Endothelial cell of umbilical vein (primary cell): ENCODE measurements around the gene SGPP1. TPM values are rescaled to one million over a fixed set of nuclear protein-coding genes. Genes with fewer than 3 reads are reported as not detected.

Source experiments
- BruUV-seq: library from RNA; stranded (reverse); fragments of 400-500 nt; replicated peaks from 2 replicates; lab custom pipeline; 2021; lab: Mats Ljungman, UMichigan
- CTCF ChIA-PET: fragments of 300-600, 350-600 bp; sonication (Branson Sonifier 250); formaldehyde crosslinking; loops from one replicate; lab custom pipeline; 2021; ENCODE audit warnings: antibody characterized with exemption, inconsistent platforms; lab: Charles Lee
- POLR2A ChIA-PET: fragments of 300-600, 350-600 bp; sonication (Branson Sonifier 250); formaldehyde crosslinking; loops from one replicate; lab custom pipeline; 2021; ENCODE audit warnings: antibody characterized with exemption, inconsistent platforms; lab: Charles Lee
- DNase-seq: peaks from one replicate; pipeline ENCODE4 v3.0.0-alpha.2; 2011; ENCODE audit warnings: low read depth, low spot score
- FAIRE-seq: peaks from 2 replicates; lab custom pipeline; 2011; peaks lifted over from hg19 to GRCh38; lab: Jason Lieb, UNC
- H2AFZ ChIP-seq: 2 replicates; pipeline ENCODE4 v1.6.0; 2012; ENCODE audit warnings: low read depth, low read length, control low read depth, inconsistent platforms
- H3K27ac ChIP-seq: 2 replicates; pipeline ENCODE4 v1.5.1; 2011; ENCODE audit warnings: low read depth, mild to moderate bottlenecking, control low read depth, low read length, moderate library complexity; ENCODE audit not compliant: insufficient read depth
- H3K27me3 ChIP-seq, 2 experiments: 2 replicates each; pipeline versions ENCODE4 v1.6.0 to v1.6.1; 2011; ENCODE audit warnings: low read length in 2 of 2, mixed read lengths in 1 of 2; ENCODE audit not compliant: control insufficient read depth in 2 of 2, insufficient read depth in 2 of 2
- H3K36me3 ChIP-seq, 2 experiments: 2 replicates in 1 of 2; 3 replicates in 1 of 2; pipeline ENCODE4 v1.5.1; 2011; ENCODE audit warnings: low read length in 2 of 2, mild to moderate bottlenecking in 1 of 2, moderate library complexity in 1 of 2; ENCODE audit not compliant: control insufficient read depth in 2 of 2, insufficient read depth in 2 of 2; ENCODE audit errors: extremely low read depth in 1 of 2
- H3K4me1 ChIP-seq: 3 replicates; pipeline ENCODE4 v1.5.1; 2011; ENCODE audit warnings: mild to moderate bottlenecking, low read length; ENCODE audit not compliant: control insufficient read depth, insufficient read depth; ENCODE audit errors: extremely low read depth
- H3K4me2 ChIP-seq: 2 replicates; pipeline ENCODE4 v1.6.1; 2011; ENCODE audit warnings: low read length, control low read depth, mixed read lengths; ENCODE audit not compliant: insufficient read depth
- H3K4me3 ChIP-seq, 3 experiments: fragments of 200-600 bp in 1 of 3; sonication (generic), shearing (Covaris generic) in 1 of 3; replicated peaks in 1 of 3; 2 replicates each; pipeline ENCODE4 v1.5.1; 2011 to 2016; ENCODE audit warnings: control low read depth in 3 of 3, low read length in 3 of 3, mild to moderate bottlenecking in 2 of 3, inconsistent platforms in 1 of 3, low read depth in 1 of 3, moderate library complexity in 1 of 3; ENCODE audit not compliant: insufficient read depth in 1 of 3
- H3K79me2 ChIP-seq: 2 replicates; pipeline ENCODE4 v1.6.0; 2012; ENCODE audit warnings: low read length, inconsistent platforms; ENCODE audit not compliant: control insufficient read depth, insufficient read depth
- H3K9ac ChIP-seq: replicated peaks from 2 replicates; pipeline ENCODE3; 2011; ENCODE audit warnings: low read length, control low read depth; ENCODE audit not compliant: insufficient read depth; ENCODE audit errors: extremely low read depth
- H3K9me1 ChIP-seq: replicated peaks from 3 replicates; pipeline ENCODE4 v1.6.0; 2011; ENCODE audit warnings: mild to moderate bottlenecking, low read length; ENCODE audit not compliant: control insufficient read depth, insufficient read depth; ENCODE audit errors: extremely low read depth
- H3K9me3 ChIP-seq: replicated peaks from 2 replicates; pipeline ENCODE4 v1.5.1; 2012; ENCODE audit warnings: low read length, inconsistent platforms; ENCODE audit not compliant: control insufficient read depth, insufficient read depth
- H4K20me1 ChIP-seq: replicated peaks from 2 replicates; pipeline ENCODE3; 2011; ENCODE audit warnings: mild to moderate bottlenecking, low read length; ENCODE audit not compliant: control insufficient read depth, insufficient read depth; ENCODE audit errors: extremely low read depth
- EZH2 ChIP-seq: IDR thresholded peaks from 2 replicates; pipeline ENCODE4 v1.6.1; 2012; ENCODE audit warnings: borderline replicate concordance, low read depth, mild to moderate bottlenecking, moderate library complexity, low read length, inconsistent platforms; ENCODE audit not compliant: severe bottlenecking
- FOS ChIP-seq: IDR thresholded peaks from 2 replicates; pipeline ENCODE4 v1.6.1; 2011; ENCODE audit warnings: mild to moderate bottlenecking, low read length, moderate library complexity, borderline replicate concordance; ENCODE audit not compliant: insufficient read depth
- GATA2 ChIP-seq: IDR thresholded peaks from 2 replicates; pipeline ENCODE4 v1.7.0; 2011; ENCODE audit warnings: low read depth, mild to moderate bottlenecking, moderate library complexity, mixed read lengths, low read length; ENCODE audit not compliant: insufficient read length, insufficient read depth
- JUN ChIP-seq: IDR thresholded peaks from 2 replicates; pipeline ENCODE4 v1.6.1; 2011; ENCODE audit warnings: borderline replicate concordance, low read depth; ENCODE audit not compliant: insufficient read length, insufficient read depth
- MYC ChIP-seq: IDR thresholded peaks from one replicate; pipeline ENCODE4 v1.6.1; 2011; ENCODE audit warnings: mild to moderate bottlenecking, low read depth, low read length
- POLR2A ChIP-seq: IDR thresholded peaks from 2 replicates; pipeline ENCODE4 v1.6.1; 2012; ENCODE audit warnings: low read depth, mild to moderate bottlenecking, control low read depth, low read length
- POLR2AphosphoS5 ChIP-seq: IDR thresholded peaks from 2 replicates; pipeline ENCODE4 v1.6.1; 2012; ENCODE audit warnings: low read depth, mild to moderate bottlenecking, control low read depth, low read length, moderate library complexity; ENCODE audit not compliant: insufficient read depth
- dilution Hi-C: fragments of 300-500 bp; cut with MboI; formaldehyde crosslinking; loops from one replicate; pipeline ENCODE4 v1.15.0; 2019; ENCODE audit warnings: low sequenced_read_pairs; ENCODE audit not compliant: extremely low pct_ligation_motif_present
- intact Hi-C: fragments of 100-400 bp; cut with micrococcal nuclease; formaldehyde crosslinking; loops from one replicate; pipeline ENCODE4 v1.10.0; 2022
- polyA plus RNA-seq, 4 experiments: library from polyadenylated mRNA; depleted of rRNA in 3 of 4; stranded (reverse) in 3 of 4; unstranded in 1 of 4; fragments of >200 nt; gene quantifications; 2 replicates each; pipeline versions ENCODE4 v1.2.1 to v1.2.3, GENCODE V29; 2011 to 2012; ENCODE audit warnings: missing spikeins in 1 of 4
- total RNA-seq: library from RNA; stranded (reverse); gene quantifications from 2 replicates; pipeline ENCODE4 v1.2.3, GENCODE V29; 2021
- TF ChIP-seq, protein P1 (sequence below), 2 donors: IDR thresholded peaks; 1 replicate in 1 of 2; 2 replicates in 1 of 2; pipeline ENCODE4 v1.5.1; 2011; ENCODE audit warnings: low read length in 2 of 2, mild to moderate bottlenecking in 2 of 2, moderate library complexity in 2 of 2, control low read depth in 1 of 2, inconsistent platforms in 1 of 2, low read depth in 1 of 2; ENCODE audit not compliant: insufficient read depth in 1 of 2; ENCODE audit errors: extremely low read depth in 1 of 2
- TF ChIP-seq, protein P2 (sequence below): IDR thresholded peaks from 2 replicates; pipeline ENCODE4 v1.6.1; 2011; ENCODE audit not compliant: insufficient read depth, insufficient read length

The SGPP1 gene
- total and polyA plus RNA-seq, 2 donors (not counting 3 experiments of a cell fraction or from before 2014, with no cell fraction given), result 6.2 to 7.9 TPM

DNA sequence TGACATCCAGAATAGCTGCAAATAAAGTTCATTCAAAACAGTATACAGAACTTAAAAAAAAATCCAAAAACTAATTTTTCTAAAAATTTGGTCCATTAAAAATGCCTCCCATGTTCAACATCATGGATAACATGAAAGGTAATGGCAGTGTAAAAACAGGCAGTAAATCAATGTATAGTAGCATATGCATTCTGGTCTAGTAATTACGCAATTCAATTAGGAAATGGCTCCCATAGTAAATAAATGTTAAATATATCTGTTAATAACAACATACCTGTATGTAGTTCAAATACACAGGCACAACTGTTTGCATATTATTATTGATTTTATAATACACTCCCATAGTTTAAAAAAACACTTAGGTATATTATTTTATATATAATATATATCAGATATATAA is 42.5 kb downstream of the SGPP1 start:
- H3K9me1 ChIP-seq, result no peaks in the 10 kb centered on the region
- H3K4me1 ChIP-seq, result no peaks in the 10 kb centered on the region
- TF ChIP-seq, protein P1, sequence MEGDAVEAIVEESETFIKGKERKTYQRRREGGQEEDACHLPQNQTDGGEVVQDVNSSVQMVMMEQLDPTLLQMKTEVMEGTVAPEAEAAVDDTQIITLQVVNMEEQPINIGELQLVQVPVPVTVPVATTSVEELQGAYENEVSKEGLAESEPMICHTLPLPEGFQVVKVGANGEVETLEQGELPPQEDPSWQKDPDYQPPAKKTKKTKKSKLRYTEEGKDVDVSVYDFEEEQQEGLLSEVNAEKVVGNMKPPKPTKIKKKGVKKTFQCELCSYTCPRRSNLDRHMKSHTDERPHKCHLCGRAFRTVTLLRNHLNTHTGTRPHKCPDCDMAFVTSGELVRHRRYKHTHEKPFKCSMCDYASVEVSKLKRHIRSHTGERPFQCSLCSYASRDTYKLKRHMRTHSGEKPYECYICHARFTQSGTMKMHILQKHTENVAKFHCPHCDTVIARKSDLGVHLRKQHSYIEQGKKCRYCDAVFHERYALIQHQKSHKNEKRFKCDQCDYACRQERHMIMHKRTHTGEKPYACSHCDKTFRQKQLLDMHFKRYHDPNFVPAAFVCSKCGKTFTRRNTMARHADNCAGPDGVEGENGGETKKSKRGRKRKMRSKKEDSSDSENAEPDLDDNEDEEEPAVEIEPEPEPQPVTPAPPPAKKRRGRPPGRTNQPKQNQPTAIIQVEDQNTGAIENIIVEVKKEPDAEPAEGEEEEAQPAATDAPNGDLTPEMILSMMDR (IDR thresholded peaks at IDR 0.05; ENCODE audit: extremely low read depth in 1 of 2, insufficient read depth in 1 of 2, low read depth in 1 of 2, low read length in 2 of 2), result no peak
- TF ChIP-seq EZH2 (no peak), POLR2A (no peak), POLR2AphosphoS5 (no peak), JUN (no peak), GATA2 (no peak), FOS (no peak), MYC (no peak)
- TF ChIP-seq, protein P2, sequence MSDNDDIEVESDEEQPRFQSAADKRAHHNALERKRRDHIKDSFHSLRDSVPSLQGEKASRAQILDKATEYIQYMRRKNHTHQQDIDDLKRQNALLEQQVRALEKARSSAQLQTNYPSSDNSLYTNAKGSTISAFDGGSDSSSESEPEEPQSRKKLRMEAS, result no peak
- no peaks in the 10 kb centered on the region for H4K20me1 ChIP-seq
- H3K27me3 ChIP-seq, result no peaks in the 10 kb centered on the region
- ChIA-PET CTCF (interaction anchor here (1.4 kb wide), 1 partner anchor 85 kb away, joined by 3 read pairs; no protein-coding TSS in a partner anchor), POLR2A (no interaction called here)
- H3K79me2 ChIP-seq, result no peaks in the 10 kb centered on the region
- DNase-seq (no peak), FAIRE-seq (no peak)
- intact Hi-C loops, result no loop called here
- no peaks in the 10 kb centered on the region for H3K9me3 ChIP-seq
- H3K4me2 ChIP-seq, result no peak overlapping the region
- no peak overlapping the region for H3K4me3 ChIP-seq
- no peak overlapping the region for H2AFZ ChIP-seq
- dilution Hi-C loops, result no loop called here
- no peak overlapping the region for H3K9ac ChIP-seq
- BruUV-seq, result no TSS peak
- peaks cover 0 to 4% of the 10 kb centered on the region in 2 experiments for H3K36me3 ChIP-seq
- H3K27ac ChIP-seq, result no peak overlapping the region
